HepG2 (cell line): ENCODE data around the gene GEMIN2. TPM values are rescaled to one million over a fixed set of nuclear protein-coding genes. Genes with fewer than 3 reads are reported as not detected.
A peak's percentile ranks its signal among the peaks of the same experiment; 100 is the strongest.

ENCODE experiments used
- BRD4 ChIP-seq: sonication (generic); formaldehyde crosslinking; IDR thresholded peaks from 2 replicates; pipeline ENCODE4 v1.4.0; 2020; ENCODE audit warnings: missing genetic modification reagents
- CBFB ChIP-seq: sonication (generic); formaldehyde crosslinking; IDR thresholded peaks from 2 replicates; pipeline ENCODE4 v1.4.0; 2020; ENCODE audit warnings: missing genetic modification reagents
- IKZF1 ChIP-seq: fragments of 450-650 bp; IDR thresholded peaks from 2 replicates; pipeline ENCODE4 v1.7.1; 2016
- JUND ChIP-seq: sonication (generic); formaldehyde crosslinking; IDR thresholded peaks from 2 replicates; pipeline ENCODE4 v1.8.0; 2022; ENCODE audit warnings: mild to moderate bottlenecking, missing genetic modification reagents
- KDM2A ChIP-seq: sonication (generic); formaldehyde crosslinking; IDR thresholded peaks from 2 replicates; pipeline ENCODE4 v1.4.0; 2020; ENCODE audit warnings: low read depth, missing genetic modification reagents, borderline replicate concordance
- MEIS1 ChIP-seq: sonication (generic); formaldehyde crosslinking; IDR thresholded peaks from 2 replicates; pipeline ENCODE4 v1.9.0; 2021; ENCODE audit warnings: mild to moderate bottlenecking, missing genetic modification reagents, moderate library complexity, borderline replicate concordance
- NONO ChIP-seq, 2 experiments: fragments of 450-650 bp in 1 of 2; sonication (generic) in 1 of 2; formaldehyde crosslinking in 1 of 2; IDR thresholded peaks in 1 of 2; conservative IDR thresholded peaks in 1 of 2; 2 replicates each; pipeline versions ENCODE4 v1.6.1 to v1.8.0; 2017 to 2022; ENCODE audit warnings: mild to moderate bottlenecking in 1 of 2, missing genetic modification reagents in 1 of 2, moderate library complexity in 1 of 2
- NPAS2 ChIP-seq: sonication (generic); formaldehyde crosslinking; IDR thresholded peaks from 2 replicates; pipeline ENCODE4 v1.8.0; 2022; ENCODE audit warnings: mild to moderate bottlenecking, missing genetic modification reagents, borderline replicate concordance
- NR3C1 ChIP-seq: sonication (generic); formaldehyde crosslinking; IDR thresholded peaks from 2 replicates; pipeline ENCODE4 v1.4.0; 2020; ENCODE audit warnings: missing genetic modification reagents
- POLR2A ChIP-seq, 2 experiments: IDR thresholded peaks; 2 replicates each; pipeline ENCODE4 v1.6.1; 2011; ENCODE audit warnings: low read depth in 2 of 2, low read length in 2 of 2, mild to moderate bottlenecking in 1 of 2, moderate library complexity in 1 of 2; ENCODE audit not compliant: insufficient read depth in 1 of 2
- POLR2G ChIP-seq: fragments of 200-400 bp; formaldehyde crosslinking; IDR thresholded peaks from 2 replicates; pipeline ENCODE4 v1.6.1; 2018; ENCODE audit warnings: mild to moderate bottlenecking, low read depth, low read length, moderate library complexity
- SYNCRIP ChIP-seq: fragments of 200-400 bp; formaldehyde crosslinking; IDR thresholded peaks from 2 replicates; pipeline ENCODE4 v1.6.1; 2018; ENCODE audit warnings: mild to moderate bottlenecking, low read depth, low read length; ENCODE audit not compliant: insufficient read depth
- XBP1 ChIP-seq: sonication (generic); formaldehyde crosslinking; IDR thresholded peaks from 2 replicates; pipeline ENCODE4 v1.5.0; 2020; ENCODE audit warnings: missing genetic modification reagents
- ZBTB7A ChIP-seq: sonication (generic); formaldehyde crosslinking; IDR thresholded peaks from 2 replicates; pipeline ENCODE4 v1.8.0; 2022; ENCODE audit warnings: mild to moderate bottlenecking, missing genetic modification reagents
- ZKSCAN5 ChIP-seq: sonication (generic); formaldehyde crosslinking; IDR thresholded peaks from 2 replicates; pipeline ENCODE4 v1.5.1; 2020; ENCODE audit warnings: mild to moderate bottlenecking, missing genetic modification reagents
- ZNF256 ChIP-seq: sonication (generic); formaldehyde crosslinking; conservative IDR thresholded peaks from 2 replicates; pipeline ENCODE4 v1.4.0; 2020; ENCODE audit warnings: missing genetic modification reagents
- ZNF282 ChIP-seq: fragments of 450-650 bp; IDR thresholded peaks from 2 replicates; pipeline ENCODE4 v1.6.1; 2018; ENCODE audit not compliant: partially characterized antibody
- ZNF598 ChIP-seq: sonication (generic); formaldehyde crosslinking; IDR thresholded peaks from 2 replicates; pipeline ENCODE4 v1.5.1; 2020; ENCODE audit warnings: mild to moderate bottlenecking, missing genetic modification reagents, borderline replicate concordance
- ZNF615 ChIP-seq: sonication (generic); formaldehyde crosslinking; IDR thresholded peaks from 2 replicates; pipeline ENCODE4 v1.5.0; 2020; ENCODE audit warnings: mild to moderate bottlenecking, missing genetic modification reagents, borderline replicate concordance
- ZNF766 ChIP-seq: sonication (generic); formaldehyde crosslinking; IDR thresholded peaks from 2 replicates; pipeline ENCODE4 v1.5.0; 2020; ENCODE audit warnings: missing genetic modification reagents, borderline replicate concordance
- polyA plus RNA-seq, 8 experiments: library from polyadenylated mRNA; depleted of rRNA in 3 of 8; stranded (reverse) in 7 of 8; unstranded in 1 of 8; fragments of >200 nt; fragmentation: Illumina TruSeq in 4 of 8; extraction: Trizol in 4 of 8; gene quantifications; 2 replicates each; pipeline versions ENCODE4 v1.2.1 to v1.2.3, GENCODE V29; 2011 to 2016; ENCODE audit warnings: low read depth in 4 of 8, missing spikeins in 1 of 8, mixed read lengths in 1 of 8; ENCODE audit not compliant: insufficient read depth in 1 of 8
- total RNA-seq, 5 experiments: library from RNA; depleted of rRNA; stranded (reverse); fragments of >200 nt; fragmentation: Illumina TruSeq; extraction: Trizol; gene quantifications; 2 replicates each; pipeline ENCODE4 v1.2.3, GENCODE V29; 2016; ENCODE audit warnings: low read depth in 1 of 5
- TF ChIP-seq, protein P1 (sequence below): fragments of 450-650 bp; IDR thresholded peaks from 2 replicates; pipeline ENCODE4 v1.6.1; 2017; ENCODE audit warnings: mild to moderate bottlenecking
- TF ChIP-seq, protein P2 (sequence below): sonication (generic); formaldehyde crosslinking; IDR thresholded peaks from 2 replicates; pipeline ENCODE4 v1.4.0; 2020; ENCODE audit warnings: low read depth, mild to moderate bottlenecking, missing genetic modification reagents
- TF ChIP-seq, protein P3 (sequence below): sonication (generic); formaldehyde crosslinking; conservative IDR thresholded peaks from 2 replicates; pipeline ENCODE4 v1.5.0; 2020; ENCODE audit warnings: missing genetic modification reagents
- TF ChIP-seq, protein P4 (sequence below): sonication (generic); formaldehyde crosslinking; IDR thresholded peaks from 2 replicates; pipeline ENCODE4 v1.8.0; 2023; ENCODE audit warnings: mild to moderate bottlenecking, missing genetic modification reagents

The GEMIN2 gene
- total and polyA plus RNA-seq, 2 of the 13 experiments (the other 11 are each of a cell fraction or from before 2014, with no cell fraction given): 54.8 to 110 TPM

DNA sequence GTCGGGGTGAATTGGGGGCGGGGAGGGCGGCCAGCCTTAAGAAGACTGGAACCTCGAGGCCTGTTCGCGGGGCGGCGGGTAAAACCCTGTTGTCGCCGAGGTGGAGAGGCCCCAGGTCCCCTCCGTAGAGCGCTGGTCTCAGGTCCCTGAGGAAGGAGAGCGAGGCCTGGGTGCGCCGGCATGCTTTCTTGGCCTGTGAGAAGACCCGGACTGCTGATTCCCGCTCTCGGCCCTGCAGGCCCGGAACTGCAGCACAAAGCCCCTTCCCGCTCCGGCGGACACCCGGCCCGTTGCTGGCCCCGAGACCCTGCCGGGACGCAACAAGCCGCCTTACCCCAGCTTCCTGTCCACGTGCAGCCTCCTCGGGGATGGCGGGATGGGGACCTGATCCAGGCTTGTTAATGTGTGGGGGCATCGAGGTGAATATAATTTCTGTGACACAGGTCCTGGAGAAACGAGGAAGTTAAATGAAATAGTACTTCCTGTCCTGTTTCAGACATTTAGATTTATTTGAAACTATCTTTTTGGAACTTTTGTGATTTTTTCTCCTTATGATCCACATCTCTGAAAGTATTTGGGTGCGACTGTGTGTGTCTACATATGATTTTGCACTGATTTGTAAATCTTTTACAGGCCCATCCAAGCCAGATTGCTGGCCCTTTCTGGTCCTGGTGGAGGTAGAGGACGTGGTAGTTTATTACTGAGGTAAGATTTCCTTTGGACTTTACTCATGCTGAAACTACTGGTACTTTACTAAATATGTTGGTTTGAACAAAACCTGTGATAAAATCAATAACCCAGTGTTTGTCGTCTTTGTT is 61.5 kb downstream of the GEMIN2 start (continued):
- TF ChIP-seq, protein P1, sequence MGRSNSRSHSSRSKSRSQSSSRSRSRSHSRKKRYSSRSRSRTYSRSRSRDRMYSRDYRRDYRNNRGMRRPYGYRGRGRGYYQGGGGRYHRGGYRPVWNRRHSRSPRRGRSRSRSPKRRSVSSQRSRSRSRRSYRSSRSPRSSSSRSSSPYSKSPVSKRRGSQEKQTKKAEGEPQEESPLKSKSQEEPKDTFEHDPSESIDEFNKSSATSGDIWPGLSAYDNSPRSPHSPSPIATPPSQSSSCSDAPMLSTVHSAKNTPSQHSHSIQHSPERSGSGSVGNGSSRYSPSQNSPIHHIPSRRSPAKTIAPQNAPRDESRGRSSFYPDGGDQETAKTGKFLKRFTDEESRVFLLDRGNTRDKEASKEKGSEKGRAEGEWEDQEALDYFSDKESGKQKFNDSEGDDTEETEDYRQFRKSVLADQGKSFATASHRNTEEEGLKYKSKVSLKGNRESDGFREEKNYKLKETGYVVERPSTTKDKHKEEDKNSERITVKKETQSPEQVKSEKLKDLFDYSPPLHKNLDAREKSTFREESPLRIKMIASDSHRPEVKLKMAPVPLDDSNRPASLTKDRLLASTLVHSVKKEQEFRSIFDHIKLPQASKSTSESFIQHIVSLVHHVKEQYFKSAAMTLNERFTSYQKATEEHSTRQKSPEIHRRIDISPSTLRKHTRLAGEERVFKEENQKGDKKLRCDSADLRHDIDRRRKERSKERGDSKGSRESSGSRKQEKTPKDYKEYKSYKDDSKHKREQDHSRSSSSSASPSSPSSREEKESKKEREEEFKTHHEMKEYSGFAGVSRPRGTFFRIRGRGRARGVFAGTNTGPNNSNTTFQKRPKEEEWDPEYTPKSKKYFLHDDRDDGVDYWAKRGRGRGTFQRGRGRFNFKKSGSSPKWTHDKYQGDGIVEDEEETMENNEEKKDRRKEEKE: no peak
- 0 out of 2 replicates have a peak, but pooled peaks have one; percentile 65 for TF ChIP-seq NR3C1 (CRISPR knock-in tag)
- TF ChIP-seq SYNCRIP: no peak
- TF ChIP-seq, protein P2, sequence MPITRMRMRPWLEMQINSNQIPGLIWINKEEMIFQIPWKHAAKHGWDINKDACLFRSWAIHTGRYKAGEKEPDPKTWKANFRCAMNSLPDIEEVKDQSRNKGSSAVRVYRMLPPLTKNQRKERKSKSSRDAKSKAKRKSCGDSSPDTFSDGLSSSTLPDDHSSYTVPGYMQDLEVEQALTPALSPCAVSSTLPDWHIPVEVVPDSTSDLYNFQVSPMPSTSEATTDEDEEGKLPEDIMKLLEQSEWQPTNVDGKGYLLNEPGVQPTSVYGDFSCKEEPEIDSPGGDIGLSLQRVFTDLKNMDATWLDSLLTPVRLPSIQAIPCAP: 0 out of 2 replicates have a peak, but pooled peaks have one; percentile 73
- peak; percentile 90; the same call in 1 of the 2 replicates for TF ChIP-seq MEIS1 (CRISPR knock-in tag)
- peak; percentile 88; the same call in 1 of the 2 replicates for TF ChIP-seq ZNF766 (CRISPR knock-in tag)
- TF ChIP-seq ZBTB7A (CRISPR knock-in tag): peak; percentile 78
- TF ChIP-seq BRD4: peak; percentile 89; the same call in 1 of the 2 replicates
- TF ChIP-seq ZKSCAN5: no peak
- TF ChIP-seq XBP1: peak; percentile 85
- TF ChIP-seq, protein P3, sequence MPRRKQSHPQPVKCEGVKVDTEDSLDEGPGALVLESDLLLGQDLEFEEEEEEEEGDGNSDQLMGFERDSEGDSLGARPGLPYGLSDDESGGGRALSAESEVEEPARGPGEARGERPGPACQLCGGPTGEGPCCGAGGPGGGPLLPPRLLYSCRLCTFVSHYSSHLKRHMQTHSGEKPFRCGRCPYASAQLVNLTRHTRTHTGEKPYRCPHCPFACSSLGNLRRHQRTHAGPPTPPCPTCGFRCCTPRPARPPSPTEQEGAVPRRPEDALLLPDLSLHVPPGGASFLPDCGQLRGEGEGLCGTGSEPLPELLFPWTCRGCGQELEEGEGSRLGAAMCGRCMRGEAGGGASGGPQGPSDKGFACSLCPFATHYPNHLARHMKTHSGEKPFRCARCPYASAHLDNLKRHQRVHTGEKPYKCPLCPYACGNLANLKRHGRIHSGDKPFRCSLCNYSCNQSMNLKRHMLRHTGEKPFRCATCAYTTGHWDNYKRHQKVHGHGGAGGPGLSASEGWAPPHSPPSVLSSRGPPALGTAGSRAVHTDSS (CRISPR knock-in tag): no peak
- TF ChIP-seq, protein P4, sequence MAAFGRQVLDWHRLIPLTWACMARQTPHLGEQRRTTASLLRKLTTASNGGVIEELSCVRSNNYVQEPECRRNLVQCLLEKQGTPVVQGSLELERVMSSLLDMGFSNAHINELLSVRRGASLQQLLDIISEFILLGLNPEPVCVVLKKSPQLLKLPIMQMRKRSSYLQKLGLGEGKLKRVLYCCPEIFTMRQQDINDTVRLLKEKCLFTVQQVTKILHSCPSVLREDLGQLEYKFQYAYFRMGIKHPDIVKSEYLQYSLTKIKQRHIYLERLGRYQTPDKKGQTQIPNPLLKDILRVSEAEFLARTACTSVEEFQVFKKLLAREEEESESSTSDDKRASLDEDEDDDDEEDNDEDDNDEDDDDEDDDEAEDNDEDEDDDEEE (CRISPR knock-in tag): peak; percentile 98
- TF ChIP-seq ZNF598 (CRISPR knock-in tag): peak; percentile 54; the same call in 1 of the 2 replicates
- no peak for TF ChIP-seq ZNF282
- TF ChIP-seq POLR2G: no peak
- TF ChIP-seq NONO (IDR thresholded peaks at IDR 0.05): no peak
- TF ChIP-seq NONO (CRISPR knock-in tag; conservative IDR thresholded peaks at IDR 0.05): no peak
- TF ChIP-seq JUND: no peak
- peak; percentile 99 for TF ChIP-seq ZNF256 (CRISPR knock-in tag)
- 0 out of 2 replicates have a peak, but pooled peaks have one; percentile 74 for TF ChIP-seq ZNF615 (CRISPR knock-in tag)
- TF ChIP-seq NPAS2 (CRISPR knock-in tag): no peak
- TF ChIP-seq IKZF1: no peak
- TF ChIP-seq POLR2A (IDR thresholded peaks at IDR 0.05; ENCODE audit: insufficient read depth in 1 of 2, low read depth in 2 of 2, low read length in 2 of 2): no peak
- peak; percentile 31; the same call in 1 of the 2 replicates for TF ChIP-seq CBFB
- no peak; the same call in 1 of the 2 replicates for TF ChIP-seq KDM2A (CRISPR knock-in tag)
